Measurements from ENCODE around the gene KPTN. TPM values are rescaled to one million over a fixed set of nuclear protein-coding genes. Genes with fewer than 3 reads are reported as not detected.

The KPTN gene
- total and polyA plus RNA-seq, 2 of the 13 experiments (the other 11 are each of a cell fraction or from before 2014, with no cell fraction given): 9.1 to 13.3 TPM

DNA sequence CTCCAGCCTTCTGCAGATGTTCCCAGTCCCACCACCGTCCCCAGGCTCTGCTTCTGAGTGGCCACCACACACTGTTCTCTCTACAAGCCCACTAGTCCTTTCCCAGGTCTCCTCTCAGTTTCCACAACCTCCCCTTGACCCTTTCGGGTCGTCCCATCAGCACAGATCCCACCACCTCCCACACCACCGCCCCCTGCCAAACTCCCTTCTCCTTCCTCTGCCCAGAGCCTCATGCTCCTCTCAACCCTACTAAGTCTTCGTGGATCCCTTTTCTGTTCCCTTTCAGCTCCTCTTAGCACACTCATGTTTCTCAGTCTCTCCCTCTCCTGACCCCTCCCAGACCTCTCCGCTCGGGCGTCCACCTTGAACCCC, 28.9 kb upstream of the KPTN start (continued):
- TF ChIP-seq, protein P1, sequence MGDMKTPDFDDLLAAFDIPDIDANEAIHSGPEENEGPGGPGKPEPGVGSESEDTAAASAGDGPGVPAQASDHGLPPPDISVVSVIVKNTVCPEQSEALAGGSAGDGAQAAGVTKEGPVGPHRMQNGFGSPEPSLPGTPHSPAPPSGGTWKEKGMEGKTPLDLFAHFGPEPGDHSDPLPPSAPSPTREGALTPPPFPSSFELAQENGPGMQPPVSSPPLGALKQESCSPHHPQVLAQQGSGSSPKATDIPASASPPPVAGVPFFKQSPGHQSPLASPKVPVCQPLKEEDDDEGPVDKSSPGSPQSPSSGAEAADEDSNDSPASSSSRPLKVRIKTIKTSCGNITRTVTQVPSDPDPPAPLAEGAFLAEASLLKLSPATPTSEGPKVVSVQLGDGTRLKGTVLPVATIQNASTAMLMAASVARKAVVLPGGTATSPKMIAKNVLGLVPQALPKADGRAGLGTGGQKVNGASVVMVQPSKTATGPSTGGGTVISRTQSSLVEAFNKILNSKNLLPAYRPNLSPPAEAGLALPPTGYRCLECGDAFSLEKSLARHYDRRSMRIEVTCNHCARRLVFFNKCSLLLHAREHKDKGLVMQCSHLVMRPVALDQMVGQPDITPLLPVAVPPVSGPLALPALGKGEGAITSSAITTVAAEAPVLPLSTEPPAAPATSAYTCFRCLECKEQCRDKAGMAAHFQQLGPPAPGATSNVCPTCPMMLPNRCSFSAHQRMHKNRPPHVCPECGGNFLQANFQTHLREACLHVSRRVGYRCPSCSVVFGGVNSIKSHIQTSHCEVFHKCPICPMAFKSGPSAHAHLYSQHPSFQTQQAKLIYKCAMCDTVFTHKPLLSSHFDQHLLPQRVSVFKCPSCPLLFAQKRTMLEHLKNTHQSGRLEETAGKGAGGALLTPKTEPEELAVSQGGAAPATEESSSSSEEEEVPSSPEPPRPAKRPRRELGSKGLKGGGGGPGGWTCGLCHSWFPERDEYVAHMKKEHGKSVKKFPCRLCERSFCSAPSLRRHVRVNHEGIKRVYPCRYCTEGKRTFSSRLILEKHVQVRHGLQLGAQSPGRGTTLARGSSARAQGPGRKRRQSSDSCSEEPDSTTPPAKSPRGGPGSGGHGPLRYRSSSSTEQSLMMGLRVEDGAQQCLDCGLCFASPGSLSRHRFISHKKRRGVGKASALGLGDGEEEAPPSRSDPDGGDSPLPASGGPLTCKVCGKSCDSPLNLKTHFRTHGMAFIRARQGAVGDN (CRISPR knock-in tag; IDR thresholded peaks at IDR 0.05): peak; percentile 27; the same call in 1 of the 2 replicates
- TF ChIP-seq ZNF124 (CRISPR knock-in tag; IDR thresholded peaks at IDR 0.05): no peak
- peak; percentile 13; the same call in 1 of the 2 replicates for TF ChIP-seq NFYC (CRISPR knock-in tag; IDR thresholded peaks at IDR 0.05)
- TF ChIP-seq TBP (CRISPR knock-in tag; IDR thresholded peaks at IDR 0.05): no peak
- no peak for TF ChIP-seq HNRNPLL (IDR thresholded peaks at IDR 0.05; ENCODE audit: low read depth, low read length, poor library complexity, severe bottlenecking)
- 0 out of 2 replicates have a peak, but pooled peaks have one; percentile 25 for TF ChIP-seq GATAD1 (CRISPR knock-in tag; IDR thresholded peaks at IDR 0.05)
- TF ChIP-seq KDM2A (CRISPR knock-in tag; IDR thresholded peaks at IDR 0.05; ENCODE audit: borderline replicate concordance, low read depth): 0 out of 2 replicates have a peak, but pooled peaks have one; percentile 19

DNA sequence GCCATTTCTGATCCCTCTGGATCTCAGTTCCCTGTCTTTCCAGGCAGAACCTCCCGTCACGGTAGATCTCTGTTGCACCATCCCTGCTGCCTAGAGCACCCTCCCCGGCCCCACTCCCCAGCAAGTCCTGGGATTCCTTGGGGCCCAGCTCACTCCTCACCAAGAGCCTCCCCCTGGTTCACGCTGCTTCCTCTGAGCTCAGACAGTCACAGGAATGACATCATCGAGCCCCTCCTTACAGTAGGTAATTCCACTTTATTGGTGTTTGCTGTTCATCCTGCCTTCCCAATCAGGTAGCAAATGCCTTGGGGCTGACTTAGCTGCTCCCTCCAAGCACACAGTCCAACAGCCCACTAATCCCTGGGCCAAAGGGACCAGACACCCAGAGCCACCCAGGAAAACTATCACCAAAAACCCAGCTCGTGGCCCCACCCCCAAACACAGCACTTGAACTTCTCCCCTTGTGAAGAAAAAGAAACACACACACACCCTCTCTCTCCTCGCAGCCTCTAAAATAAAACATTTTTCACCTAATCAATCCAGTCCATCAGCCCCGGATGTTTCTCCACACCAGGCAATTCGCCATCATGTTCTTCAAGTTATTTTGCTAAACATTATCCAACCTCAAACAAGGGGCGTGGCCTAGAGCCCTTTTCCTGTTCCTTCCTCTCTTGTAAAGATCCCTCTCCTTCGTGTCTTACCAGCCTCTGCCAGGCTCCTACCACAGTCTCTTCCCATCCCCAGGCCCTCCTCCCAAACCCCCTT, 28.3 kb upstream of the KPTN start:
- 29% methylated on average over 9 of the region's 11 CpGs for WGBS (ENCODE audit: low lambda C conversion rate)
- CTCF ChIA-PET (ENCODE audit: low intra/inter-chr PET ratio, low total read pairs): no interaction called here
- Histone ChIP-seq H4K20me1 (ENCODE audit: insufficient read depth, low read length) (no peaks in the 10 kb centered on the region), H3K27ac (ENCODE audit: extremely low read length, insufficient read depth, low read length) (peak overlapping the region; percentile 49), H3K4me1 (ENCODE audit: insufficient read depth, low read length) (peaks cover 29% of the 10 kb centered on the region), H3K79me2 (ENCODE audit: insufficient read depth, low read length) (peaks cover 60% of the 10 kb centered on the region), H3K4me3 (replicated peaks in 1 of 3; ENCODE audit: insufficient read depth in 1 of 3, low read depth in 2 of 3, low read length in 3 of 3) (peak overlapping the region; percentile 93 to 99 (median 98)), H3K9me3 (ENCODE audit: low read length) (no peaks in the 10 kb centered on the region), H3K27me3 (ENCODE audit: control insufficient read depth in 1 of 2, insufficient read depth in 2 of 2, low read length in 2 of 2) (no peaks in the 10 kb centered on the region; a peak in 1 of 5 replicates), H3K36me3 (replicated peaks in 1 of 2; ENCODE audit: control insufficient read depth in 1 of 2, insufficient read depth in 2 of 2, low read length in 2 of 2) (peaks cover 0 to 3% of the 10 kb centered on the region in 2 experiments; a peak in 2 of 5 replicates), H2AFZ (ENCODE audit: low read length) (no peak overlapping the region), H3K9ac (ENCODE audit: insufficient read depth, low read depth, low read length) (peak overlapping the region; percentile 92), H3K4me2 (ENCODE audit: low read depth, low read length) (peak overlapping the region; percentile 90)
- in situ Hi-C loops (cut with HindIII; ENCODE audit: extremely low pct_ligation_motif_present, low pct_unique_long_range_greater_than_20kb) (no loop called here), intact Hi-C loops (cut with micrococcal nuclease; ENCODE audit: unreplicated experiment) (loop anchor here (2.0 kb wide), 1 partner anchor 186 kb away; no protein-coding TSS in a partner anchor)
- DNase-seq (ENCODE audit: low spot score) (peak; percentile 52), FAIRE-seq (peak; percentile 68), ATAC-seq (peak; percentile 20)
- BruUV-seq (replicated peaks): TSS peak; percentile 42
- POLR2A ChIA-PET: interaction anchor here (1.2 to 1.5 kb wide), 2 partner anchors 8 to 112 kb away, joined by 4 read pairs; no protein-coding TSS in a partner anchor
- TF ChIP-seq NONO (IDR thresholded peaks at IDR 0.05) (no peak), NONO (CRISPR knock-in tag; conservative IDR thresholded peaks at IDR 0.05) (no peak), CEBPG (CRISPR knock-in tag; IDR thresholded peaks at IDR 0.05) (no peak), SAP130 (CRISPR knock-in tag; IDR thresholded peaks at IDR 0.05; ENCODE audit: low read depth) (peak; percentile 61; the same call in 1 of the 2 replicates), POLR2AphosphoS5 (IDR thresholded peaks at IDR 0.05; ENCODE audit: low read depth, low read length) (peak; percentile 46; the same call in 1 of the 2 replicates), ZNF329 (CRISPR knock-in tag; IDR thresholded peaks at IDR 0.05; ENCODE audit: low read depth) (0 out of 2 replicates have a peak, but pooled peaks have one; percentile 17), ZMYM3 (CRISPR knock-in tag; IDR thresholded peaks at IDR 0.05) (no peak), POLR2AphosphoS2 (IDR thresholded peaks at IDR 0.05; ENCODE audit: low read depth, low read length) (no peak)
- TF ChIP-seq, protein P2, sequence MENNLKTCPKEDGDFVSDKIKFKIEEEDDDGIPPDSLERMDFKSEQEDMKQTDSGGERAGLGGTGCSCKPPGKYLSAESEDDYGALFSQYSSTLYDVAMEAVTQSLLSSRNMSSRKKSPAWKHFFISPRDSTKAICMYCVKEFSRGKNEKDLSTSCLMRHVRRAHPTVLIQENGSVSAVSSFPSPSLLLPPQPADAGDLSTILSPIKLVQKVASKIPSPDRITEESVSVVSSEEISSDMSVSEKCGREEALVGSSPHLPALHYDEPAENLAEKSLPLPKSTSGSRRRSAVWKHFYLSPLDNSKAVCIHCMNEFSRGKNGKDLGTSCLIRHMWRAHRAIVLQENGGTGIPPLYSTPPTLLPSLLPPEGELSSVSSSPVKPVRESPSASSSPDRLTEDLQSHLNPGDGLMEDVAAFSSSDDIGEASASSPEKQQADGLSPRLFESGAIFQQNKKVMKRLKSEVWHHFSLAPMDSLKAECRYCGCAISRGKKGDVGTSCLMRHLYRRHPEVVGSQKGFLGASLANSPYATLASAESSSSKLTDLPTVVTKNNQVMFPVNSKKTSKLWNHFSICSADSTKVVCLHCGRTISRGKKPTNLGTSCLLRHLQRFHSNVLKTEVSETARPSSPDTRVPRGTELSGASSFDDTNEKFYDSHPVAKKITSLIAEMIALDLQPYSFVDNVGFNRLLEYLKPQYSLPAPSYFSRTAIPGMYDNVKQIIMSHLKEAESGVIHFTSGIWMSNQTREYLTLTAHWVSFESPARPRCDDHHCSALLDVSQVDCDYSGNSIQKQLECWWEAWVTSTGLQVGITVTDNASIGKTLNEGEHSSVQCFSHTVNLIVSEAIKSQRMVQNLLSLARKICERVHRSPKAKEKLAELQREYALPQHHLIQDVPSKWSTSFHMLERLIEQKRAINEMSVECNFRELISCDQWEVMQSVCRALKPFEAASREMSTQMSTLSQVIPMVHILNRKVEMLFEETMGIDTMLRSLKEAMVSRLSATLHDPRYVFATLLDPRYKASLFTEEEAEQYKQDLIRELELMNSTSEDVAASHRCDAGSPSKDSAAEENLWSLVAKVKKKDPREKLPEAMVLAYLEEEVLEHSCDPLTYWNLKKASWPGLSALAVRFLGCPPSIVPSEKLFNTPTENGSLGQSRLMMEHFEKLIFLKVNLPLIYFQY (CRISPR knock-in tag; IDR thresholded peaks at IDR 0.05; ENCODE audit: borderline replicate concordance): no peak
